ENCODE results near the gene ST8SIA3.

Gene ST8SIA3, protein sequence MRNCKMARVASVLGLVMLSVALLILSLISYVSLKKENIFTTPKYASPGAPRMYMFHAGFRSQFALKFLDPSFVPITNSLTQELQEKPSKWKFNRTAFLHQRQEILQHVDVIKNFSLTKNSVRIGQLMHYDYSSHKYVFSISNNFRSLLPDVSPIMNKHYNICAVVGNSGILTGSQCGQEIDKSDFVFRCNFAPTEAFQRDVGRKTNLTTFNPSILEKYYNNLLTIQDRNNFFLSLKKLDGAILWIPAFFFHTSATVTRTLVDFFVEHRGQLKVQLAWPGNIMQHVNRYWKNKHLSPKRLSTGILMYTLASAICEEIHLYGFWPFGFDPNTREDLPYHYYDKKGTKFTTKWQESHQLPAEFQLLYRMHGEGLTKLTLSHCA

GRCh38 chr18:57352271-57352701, at the start of gene ST8SIA3:
Gene ST8SIA3 (plus strand): TSS chr18:57352557. CDS start chr18:57352847, 290 bp downstream.
- intact Hi-C loops (cut with DNase I) = loop anchor here (10.0 kb wide), 1 partner anchor 117 kb away; no protein-coding TSS in a partner anchor
- DNase-seq = peak in 38 of 42 donors; percentile 5 to 75 (median 46)

GRCh38 chr18:57311472-57311871, 40.9 kb upstream of the ST8SIA3 start:
- peak in 4 of 42 donors; percentile 18 to 46 (median 20) for DNase-seq
- intact Hi-C loops (cut with DNase I) = no loop called here

- intact Hi-C loops (cut with DNase I) = no loop called here
- DNase-seq = no peak
Measured at GRCh38 chr18:57312346-57313144, 39.8 kb upstream of the ST8SIA3 start.

- no peak for DNase-seq
- intact Hi-C loops (cut with DNase I) = no loop called here
Measured at GRCh38 chr18:57320603-57321002, 31.8 kb upstream of the ST8SIA3 start.

DNA sequence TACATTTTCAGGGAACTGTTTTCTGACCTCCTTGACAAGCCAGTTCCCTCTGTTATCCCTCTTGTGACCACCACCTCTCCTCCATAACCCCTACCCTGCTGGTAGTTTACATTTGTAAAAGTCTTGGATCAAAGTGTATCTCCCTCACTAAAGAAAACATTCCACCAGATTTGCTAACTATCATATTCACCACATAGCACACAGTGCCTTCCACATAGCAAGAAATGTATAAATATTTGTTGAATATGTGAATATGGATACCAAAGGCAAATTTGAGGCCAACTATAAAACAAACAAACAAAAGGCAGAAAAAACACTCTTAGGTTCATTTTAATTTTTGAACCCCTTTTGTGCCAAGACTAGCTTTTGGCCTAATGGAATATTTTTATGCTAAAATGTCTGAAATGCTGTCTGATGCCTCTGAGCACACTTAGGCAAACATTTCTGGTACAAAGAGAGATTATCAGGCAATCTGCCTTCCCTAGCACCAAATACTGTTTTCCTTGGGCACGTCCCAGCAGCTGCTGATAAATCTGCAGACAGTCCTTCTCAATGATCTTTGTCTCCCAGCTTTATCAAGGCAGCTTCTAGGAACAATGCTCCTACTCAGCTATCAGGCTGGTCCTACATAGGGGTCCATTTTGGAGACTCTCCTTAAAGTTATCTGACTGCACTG, 26.7 kb upstream of the ST8SIA3 start:
- intact Hi-C loops (cut with DNase I) = no loop called here
- no peak for DNase-seq

- no peak for DNase-seq
- intact Hi-C loops (cut with DNase I) = no loop called here
Measured at GRCh38 chr18:57326718-57327323, 25.5 kb upstream of the ST8SIA3 start.

DNA sequence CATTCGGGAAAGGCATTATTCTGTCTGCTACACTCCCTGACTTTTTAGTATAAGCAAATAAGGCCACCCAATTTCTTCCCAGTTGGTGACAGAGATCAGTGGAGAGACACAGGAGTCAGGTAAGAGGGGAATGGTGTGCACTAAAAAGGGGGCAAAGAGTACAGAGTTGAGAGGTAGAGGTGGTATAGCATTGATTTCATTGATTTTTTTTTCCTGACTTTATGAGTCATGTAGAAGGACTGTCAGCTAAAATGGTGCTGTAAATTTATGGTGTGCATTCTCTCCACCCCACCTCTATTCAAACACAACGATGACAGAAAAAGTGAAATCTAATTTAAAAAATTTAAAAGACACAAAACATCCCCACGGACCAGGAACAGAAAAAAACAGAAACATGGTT, 23.7 kb upstream of the ST8SIA3 start:
- intact Hi-C loops (cut with DNase I) = no loop called here
- no peak for DNase-seq

GRCh38 chr18:57329856-57330255, 22.5 kb upstream of the ST8SIA3 start:
- no peak for DNase-seq
- intact Hi-C loops (cut with DNase I) = no loop called here

GRCh38 chr18:57331718-57332117, 20.6 kb upstream of the ST8SIA3 start:
- DNase-seq = no peak
- intact Hi-C loops (cut with DNase I) = no loop called here

GRCh38 chr18:57333940-57334339, 18.4 kb upstream of the ST8SIA3 start:
- intact Hi-C loops (cut with DNase I) = no loop called here
- no peak for DNase-seq

- DNase-seq = no peak
- intact Hi-C loops (cut with DNase I) = no loop called here
Measured at GRCh38 chr18:57334383-57334782, 18.0 kb upstream of the ST8SIA3 start.

- DNase-seq = no peak
- intact Hi-C loops (cut with DNase I) = no loop called here
Measured at GRCh38 chr18:57336343-57336742, 16.0 kb upstream of the ST8SIA3 start.

- no peak for DNase-seq
- intact Hi-C loops (cut with DNase I) = no loop called here
Measured at GRCh38 chr18:57337890-57338289, 14.5 kb upstream of the ST8SIA3 start.

- DNase-seq = no peak
- intact Hi-C loops (cut with DNase I) = no loop called here
Measured at GRCh38 chr18:57343833-57344232, 8.5 kb upstream of the ST8SIA3 start.

GRCh38 chr18:57346876-57347275, 5.5 kb upstream of the ST8SIA3 start:
- no peak for DNase-seq
- intact Hi-C loops (cut with DNase I) = no loop called here

- intact Hi-C loops (cut with DNase I) = no loop called here
- DNase-seq = no peak
Measured at GRCh38 chr18:57347784-57348183, 4.6 kb upstream of the ST8SIA3 start.

GRCh38 chr18:57352761-57353136, 392 bp downstream of the ST8SIA3 start:
- intact Hi-C loops (cut with DNase I) = loop anchor here (10.0 kb wide), 1 partner anchor 118 kb away; no protein-coding TSS in a partner anchor
- peak in 40 of 42 donors; percentile 12 to 71 (median 49) for DNase-seq

DNA sequence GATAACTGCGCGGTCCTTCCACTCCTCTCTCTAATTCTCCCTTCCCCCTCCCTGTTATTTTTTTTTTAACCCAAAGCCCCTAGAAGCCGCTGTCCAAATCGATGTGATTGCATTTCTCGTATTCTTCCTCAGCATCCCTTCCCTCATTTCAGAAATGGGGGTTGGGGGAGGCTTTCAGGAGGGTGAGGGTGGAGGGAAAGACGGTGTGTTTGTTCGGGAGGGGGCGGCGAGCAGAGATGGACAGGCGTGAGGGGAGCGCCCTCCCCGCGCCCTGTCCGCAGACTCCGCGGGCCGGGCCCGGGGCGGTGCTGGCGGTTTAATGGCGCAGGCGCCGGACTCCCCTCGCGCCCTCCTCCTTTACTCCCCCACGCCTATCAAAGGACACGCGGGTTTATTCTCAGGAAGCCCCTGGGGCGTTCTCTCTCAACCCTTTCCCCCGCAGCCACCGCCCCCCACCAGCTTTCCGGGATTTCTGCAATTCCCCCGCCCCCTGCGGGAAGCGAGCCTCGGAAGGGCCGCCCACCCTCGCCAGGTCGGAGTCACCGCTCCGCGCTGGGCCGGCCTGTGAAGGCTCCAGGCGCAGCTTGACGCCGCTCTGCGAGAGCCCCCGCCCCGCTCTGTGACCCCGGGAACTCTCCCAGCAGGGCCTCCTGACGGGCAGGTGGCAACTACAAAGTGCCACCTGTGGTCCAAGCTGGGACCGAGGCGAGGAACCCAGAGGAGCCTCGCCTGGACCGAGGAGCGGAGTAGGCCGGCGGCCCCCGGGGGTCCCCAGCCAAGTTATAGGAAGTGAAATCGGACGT, 981 bp downstream of the ST8SIA3 start:
- intact Hi-C loops (cut with DNase I) = loop anchor here (10.0 kb wide), 1 partner anchor 119 kb away; no protein-coding TSS in a partner anchor
- peak in 40 of 42 donors; percentile 9 to 75 (median 42) for DNase-seq
